HG03378 (cell line): ENCODE data around the gene CDH22.

Source experiments
- ATAC-seq: cut with Tn5 transposase; IDR thresholded peaks from one replicate; pipeline ENCODE4 v1.9.1; 2021; ENCODE audit warnings: mild to moderate bottlenecking, moderate library complexity; ENCODE audit not compliant: unreplicated experiment

Gene CDH22

GRCh38 chr20:46154796-46155195, 153.5 kb downstream of the CDH22 start:
- no peak for ATAC-seq

GRCh38 chr20:46154305-46154704, 154.0 kb downstream of the CDH22 start:
- ATAC-seq, result no peak

- no peak for ATAC-seq
These were observed 155.3 kb downstream of the CDH22 start for GRCh38 chr20:46152824-46153586.

- ATAC-seq, result no peak
These were observed 156.4 kb downstream of the CDH22 start for GRCh38 chr20:46151936-46152335.

GRCh38 chr20:46150943-46151342, 157.4 kb downstream of the CDH22 start:
- no peak for ATAC-seq

- no peak for ATAC-seq
These were observed 159.7 kb downstream of the CDH22 start for GRCh38 chr20:46148313-46149208.

GRCh38 chr20:46145713-46146112, 162.6 kb downstream of the CDH22 start:
- no peak for ATAC-seq

GRCh38 chr20:46144432-46145025, 163.8 kb downstream of the CDH22 start:
- ATAC-seq, result no peak

GRCh38 chr20:46142124-46142523, 166.2 kb downstream of the CDH22 start:
- ATAC-seq, result no peak

GRCh38 chr20:46139908-46140482, 168.3 kb downstream of the CDH22 start:
- no peak for ATAC-seq

GRCh38 chr20:46139266-46139889, 168.9 kb downstream of the CDH22 start:
- ATAC-seq, result no peak

- ATAC-seq, result no peak
These were observed 170.5 kb downstream of the CDH22 start for GRCh38 chr20:46137816-46138215.

- ATAC-seq, result no peak
These were observed 172.3 kb downstream of the CDH22 start for GRCh38 chr20:46135856-46136633.

- ATAC-seq, result no peak
These were observed 173.6 kb downstream of the CDH22 start for GRCh38 chr20:46134716-46135115.

- no peak for ATAC-seq
These were observed 174.2 kb downstream of the CDH22 start for GRCh38 chr20:46133886-46134654.

GRCh38 chr20:46132705-46133120, 175.6 kb downstream of the CDH22 start:
- ATAC-seq, result no peak

- no peak for ATAC-seq
These were observed 176.9 kb downstream of the CDH22 start for GRCh38 chr20:46131396-46131795.

- ATAC-seq, result no peak
These were observed 177.8 kb downstream of the CDH22 start for GRCh38 chr20:46130534-46130933.

- ATAC-seq, result no peak
These were observed 178.3 kb downstream of the CDH22 start for GRCh38 chr20:46129955-46130481.
